Vagina (tissue), 2 donors: ENCODE measurements around the gene ADAD1. TPM values are rescaled to one million over a fixed set of nuclear protein-coding genes. Genes with fewer than 3 reads are reported as not detected.
"Not testable (repeated sequence)": the region's sequence is repeated elsewhere in the genome, so short reads cannot be mapped to it uniquely, and the experiment has no call there.

Experiments
- DNase-seq, 2 donors: peaks; one replicate each; pipeline ENCODE4 v3.0.0-alpha.2; 2017; ENCODE audit errors: extremely low spot score in 2 of 2
- H3K27ac ChIP-seq: fragments of 200-600 bp; sonication (generic); one replicate; pipeline ENCODE4 v1.5.1; 2019
- H3K27me3 ChIP-seq: fragments of 200-600 bp; sonication (generic); one replicate; pipeline ENCODE4 v1.5.1; 2019
- H3K36me3 ChIP-seq, 2 donors: fragments of 200-600 bp; sonication (generic); one replicate each; pipeline ENCODE4 v1.5.1; 2017 to 2019
- H3K4me1 ChIP-seq: fragments of 200-600 bp; sonication (generic); one replicate; pipeline ENCODE4 v1.5.1; 2019
- H3K4me3 ChIP-seq, 2 donors: fragments of 200-600 bp; sonication (generic); 1 replicate in 1 of 2; 2 replicates in 1 of 2; pipeline ENCODE4 v1.5.1; 2016 to 2019
- H3K9me3 ChIP-seq: fragments of 200-600 bp; sonication (generic); one replicate; pipeline ENCODE4 v1.5.1; 2019
- POLR2A ChIP-seq, 2 donors: fragments of 450-650 bp; IDR thresholded peaks; one replicate each; pipeline ENCODE4 v1.6.1; 2017; ENCODE audit warnings: antibody characterized with exemption in 2 of 2, mild to moderate bottlenecking in 2 of 2, moderate library complexity in 2 of 2
- POLR2AphosphoS5 ChIP-seq, 2 donors: sonication (generic); formaldehyde crosslinking; IDR thresholded peaks; one replicate each; pipeline ENCODE4 v1.9.0; 2017; ENCODE audit warnings: antibody characterized with exemption in 2 of 2, mild to moderate bottlenecking in 2 of 2, low read depth in 1 of 2; ENCODE audit not compliant: insufficient read depth in 1 of 2
- intact Hi-C: fragments of 100-400 bp; cut with DNase I; formaldehyde crosslinking; loops from one replicate; pipeline ENCODE4 v1.15.1; 2023
- total RNA-seq: library from RNA; depleted of rRNA; stranded (reverse); fragments of >200 nt; gene quantifications from one replicate; pipeline ENCODE4 v1.2.3, GENCODE V29; 2016
- TF ChIP-seq, protein P1 (sequence below), 3 experiments: fragments of 450-650 bp in 2 of 3; fragments of 200-600 bp in 1 of 3; sonication (generic) in 1 of 3; IDR thresholded peaks; one replicate each; pipeline ENCODE4 v1.5.1; 2017 to 2019; ENCODE audit warnings: antibody characterized with exemption in 3 of 3, mild to moderate bottlenecking in 2 of 3, moderate library complexity in 2 of 3

Gene ADAD1
- total RNA-seq, 1 donor from 2014 or later = not detected

DNA sequence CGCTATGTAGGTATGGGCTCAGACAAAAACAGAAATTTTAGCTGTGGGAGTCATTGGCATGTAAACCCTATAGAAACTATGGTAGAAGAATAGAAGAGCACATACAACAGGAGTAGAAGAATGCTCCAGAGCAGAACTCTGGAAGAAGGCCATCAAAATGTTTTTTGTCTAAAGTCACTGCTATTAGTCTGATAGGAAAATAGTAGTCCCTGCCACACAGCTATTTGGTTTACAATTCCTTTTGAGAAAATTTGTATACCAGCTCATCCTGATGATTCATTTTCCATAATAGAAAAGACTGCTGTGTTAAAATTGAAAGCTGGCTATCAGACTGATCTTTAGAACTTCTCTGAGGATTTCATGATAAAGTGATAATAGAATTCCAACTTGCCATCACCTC, 32.8 kb upstream of the ADAD1 start:
- no peaks in the 10 kb centered on the region for H3K4me1 ChIP-seq
- H3K9me3 ChIP-seq = no peaks in the 10 kb centered on the region
- TF ChIP-seq POLR2A (IDR thresholded peaks at IDR 0.05) (no peak), POLR2AphosphoS5 (IDR thresholded peaks at IDR 0.05; ENCODE audit: insufficient read depth in 1 of 2, low read depth in 1 of 2) (no peak)
- TF ChIP-seq, protein P1, sequence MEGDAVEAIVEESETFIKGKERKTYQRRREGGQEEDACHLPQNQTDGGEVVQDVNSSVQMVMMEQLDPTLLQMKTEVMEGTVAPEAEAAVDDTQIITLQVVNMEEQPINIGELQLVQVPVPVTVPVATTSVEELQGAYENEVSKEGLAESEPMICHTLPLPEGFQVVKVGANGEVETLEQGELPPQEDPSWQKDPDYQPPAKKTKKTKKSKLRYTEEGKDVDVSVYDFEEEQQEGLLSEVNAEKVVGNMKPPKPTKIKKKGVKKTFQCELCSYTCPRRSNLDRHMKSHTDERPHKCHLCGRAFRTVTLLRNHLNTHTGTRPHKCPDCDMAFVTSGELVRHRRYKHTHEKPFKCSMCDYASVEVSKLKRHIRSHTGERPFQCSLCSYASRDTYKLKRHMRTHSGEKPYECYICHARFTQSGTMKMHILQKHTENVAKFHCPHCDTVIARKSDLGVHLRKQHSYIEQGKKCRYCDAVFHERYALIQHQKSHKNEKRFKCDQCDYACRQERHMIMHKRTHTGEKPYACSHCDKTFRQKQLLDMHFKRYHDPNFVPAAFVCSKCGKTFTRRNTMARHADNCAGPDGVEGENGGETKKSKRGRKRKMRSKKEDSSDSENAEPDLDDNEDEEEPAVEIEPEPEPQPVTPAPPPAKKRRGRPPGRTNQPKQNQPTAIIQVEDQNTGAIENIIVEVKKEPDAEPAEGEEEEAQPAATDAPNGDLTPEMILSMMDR (IDR thresholded peaks at IDR 0.05) = no peak
- H3K36me3 ChIP-seq = peaks cover 0 to 43% of the 10 kb centered on the region in 2 donors
- no peak overlapping the region for H3K4me3 ChIP-seq
- intact Hi-C loops = no loop called here
- no peak for DNase-seq
- H3K27me3 ChIP-seq = no peaks in the 10 kb centered on the region
- H3K27ac ChIP-seq = no peak overlapping the region

DNA sequence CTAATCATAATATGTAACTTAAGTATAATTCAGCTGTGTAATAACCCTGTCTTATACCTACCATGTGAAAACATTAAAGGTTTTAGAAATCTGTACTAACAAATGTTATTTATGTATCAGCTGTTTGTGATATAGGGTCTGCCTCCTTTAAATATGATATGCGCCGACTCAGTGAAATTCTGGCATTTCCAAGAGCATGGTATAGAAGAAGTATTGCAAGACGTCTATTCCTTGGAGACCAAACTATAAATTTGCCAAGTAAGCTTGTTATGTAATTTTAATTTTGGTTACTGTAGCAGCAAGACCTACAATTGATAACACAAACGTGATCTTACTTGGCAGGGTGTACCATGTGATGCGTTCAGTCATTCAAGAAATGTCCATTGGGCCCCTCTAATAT, 32.3 kb upstream of the ADAD1 start:
- H3K27me3 ChIP-seq = no peaks in the 10 kb centered on the region
- no peak overlapping the region for H3K27ac ChIP-seq
- no peaks in the 10 kb centered on the region for H3K9me3 ChIP-seq
- H3K4me3 ChIP-seq = no peak overlapping the region
- TF ChIP-seq POLR2A (IDR thresholded peaks at IDR 0.05) (no peak), POLR2AphosphoS5 (IDR thresholded peaks at IDR 0.05; ENCODE audit: insufficient read depth in 1 of 2, low read depth in 1 of 2) (no peak)
- TF ChIP-seq, protein P1 (IDR thresholded peaks at IDR 0.05) = no peak
- H3K4me1 ChIP-seq = no peaks in the 10 kb centered on the region
- no peak for DNase-seq
- intact Hi-C loops = no loop called here
- peaks cover 0 to 46% of the 10 kb centered on the region in 2 donors for H3K36me3 ChIP-seq

DNA sequence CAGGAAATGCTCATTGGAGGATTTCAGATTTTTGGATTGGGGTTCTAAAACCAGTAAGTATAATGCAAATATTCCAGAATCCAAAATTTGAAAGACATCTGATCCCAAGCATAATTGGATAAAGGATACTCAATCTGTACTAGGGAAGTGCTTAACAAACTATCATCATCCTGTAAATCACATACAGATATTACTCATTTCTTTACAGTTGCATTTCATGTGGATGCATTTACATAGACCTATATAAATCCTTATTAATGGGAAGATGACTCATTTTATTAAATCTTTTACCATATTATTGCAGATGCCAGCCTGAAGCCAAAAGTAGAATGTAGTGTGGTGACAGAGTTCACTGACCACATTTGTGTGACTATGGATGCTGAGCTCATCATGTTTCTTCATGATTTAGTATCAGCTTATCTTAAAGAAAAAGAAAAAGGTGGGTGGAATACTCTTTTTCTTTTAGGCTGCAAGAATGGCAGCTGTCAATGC, 22.4 kb upstream of the ADAD1 start:
- Histone ChIP-seq H3K36me3 (peaks cover 0 to 54% of the 10 kb centered on the region in 2 donors), H3K4me1 (no peaks in the 10 kb centered on the region), H3K9me3 (no peaks in the 10 kb centered on the region), H3K27ac (no peak overlapping the region), H3K27me3 (no peaks in the 10 kb centered on the region), H3K4me3 (no peak overlapping the region)
- intact Hi-C loops = no loop called here
- DNase-seq = no peak
- TF ChIP-seq POLR2AphosphoS5 (IDR thresholded peaks at IDR 0.05; ENCODE audit: insufficient read depth in 1 of 2, low read depth in 1 of 2) = no peak

DNA sequence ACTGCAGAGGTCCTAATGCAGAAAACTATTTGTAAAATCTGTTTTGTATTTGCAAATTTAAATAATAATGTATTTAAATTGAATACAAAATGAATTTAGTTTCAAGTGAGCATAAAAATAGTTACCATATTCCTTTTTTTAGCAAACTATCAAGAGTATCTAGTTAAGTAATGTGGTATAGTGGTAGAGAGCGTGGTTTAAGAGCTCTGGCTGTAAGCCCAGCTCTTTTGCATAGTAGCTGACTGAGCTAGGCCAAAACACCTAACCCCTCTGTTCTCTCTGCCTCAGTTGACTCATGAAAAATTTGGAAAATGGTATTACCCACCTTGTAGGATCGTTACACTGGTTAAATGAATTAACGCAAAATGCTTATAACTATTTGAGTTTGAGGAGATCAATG, 18.1 kb upstream of the ADAD1 start:
- H3K36me3 ChIP-seq = peaks cover 0 to 47% of the 10 kb centered on the region in 2 donors
- DNase-seq = no peak
- H3K9me3 ChIP-seq = no peaks in the 10 kb centered on the region
- intact Hi-C loops = no loop called here
- no peak overlapping the region for H3K27ac ChIP-seq
- no peaks in the 10 kb centered on the region for H3K27me3 ChIP-seq
- no peaks in the 10 kb centered on the region for H3K4me1 ChIP-seq
- TF ChIP-seq POLR2A (IDR thresholded peaks at IDR 0.05) = no peak
- TF ChIP-seq POLR2AphosphoS5 (IDR thresholded peaks at IDR 0.05; ENCODE audit: insufficient read depth in 1 of 2, low read depth in 1 of 2) = no peak
- TF ChIP-seq, protein P1 (IDR thresholded peaks at IDR 0.05) = no peak
- H3K4me3 ChIP-seq = no peak overlapping the region

DNA sequence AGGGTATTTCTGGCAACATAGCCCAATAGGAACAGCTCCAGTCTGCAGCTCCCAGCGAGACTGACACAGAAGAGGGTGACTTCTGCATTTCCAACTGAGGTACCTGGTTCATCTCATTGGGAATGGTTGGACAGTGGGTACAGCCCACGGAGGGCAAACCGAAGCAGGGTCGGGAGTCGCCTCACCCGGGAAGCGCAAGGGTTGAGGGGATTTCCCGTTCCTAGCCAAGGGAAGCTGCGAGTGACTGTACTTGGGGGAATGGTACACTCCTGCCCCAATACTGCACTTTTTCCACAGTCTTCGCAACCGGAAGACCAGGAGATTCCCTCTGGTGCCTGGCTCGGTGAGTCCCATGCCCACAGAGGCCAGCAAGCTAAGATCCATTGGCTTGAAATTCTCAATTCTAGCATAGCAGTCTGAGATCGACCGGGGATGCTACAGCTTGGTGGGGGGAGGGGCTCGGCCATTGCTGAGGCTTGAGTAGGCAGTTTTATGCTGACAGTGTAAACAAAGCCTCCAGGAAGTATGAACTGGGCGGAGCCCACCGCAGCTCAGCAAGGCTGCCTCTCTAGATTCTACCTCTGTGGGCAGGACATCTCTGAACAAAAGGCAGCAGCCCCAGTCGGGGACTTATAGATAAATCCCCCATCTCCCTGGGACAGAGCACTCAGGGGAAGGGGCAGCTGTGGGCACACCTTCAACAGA, 14.0 kb upstream of the ADAD1 start:
- no peak overlapping the region for H3K4me3 ChIP-seq
- intact Hi-C loops = no loop called here
- no peak for TF ChIP-seq POLR2A (IDR thresholded peaks at IDR 0.05)
- TF ChIP-seq POLR2AphosphoS5 (IDR thresholded peaks at IDR 0.05; ENCODE audit: insufficient read depth in 1 of 2, low read depth in 1 of 2) = no peak
- H3K27ac ChIP-seq = no peak overlapping the region
- peaks cover 0 to 25% of the 10 kb centered on the region in 2 donors for H3K36me3 ChIP-seq
- no peaks in the 10 kb centered on the region for H3K9me3 ChIP-seq
- no peaks in the 10 kb centered on the region for H3K4me1 ChIP-seq
- no peak for DNase-seq
- no peaks in the 10 kb centered on the region for H3K27me3 ChIP-seq

DNA sequence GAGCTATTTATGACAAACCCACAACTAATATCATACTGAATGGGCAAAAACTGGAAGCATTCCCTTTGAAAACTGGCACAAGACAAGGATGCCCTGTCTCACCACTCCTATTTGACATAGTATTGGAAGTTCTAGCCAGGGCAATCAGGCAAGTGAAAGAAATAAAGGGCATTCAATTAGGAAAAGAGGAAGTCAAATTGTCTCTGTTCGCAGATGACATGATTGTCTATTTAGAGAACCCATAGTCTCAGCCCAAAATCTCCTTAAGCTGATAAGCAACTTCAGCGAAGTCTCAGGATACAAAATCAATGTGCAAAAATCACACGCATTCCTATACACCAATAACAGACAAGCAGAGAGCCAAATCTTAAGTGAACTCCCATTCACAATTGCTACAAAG, 10.0 kb upstream of the ADAD1 start:
- intact Hi-C loops, H3K27me3 ChIP-seq, H3K36me3 ChIP-seq, H3K27ac ChIP-seq, H3K4me1 ChIP-seq, H3K4me3 ChIP-seq, DNase-seq, H3K9me3 ChIP-seq: not testable (repeated sequence)
